HG02938 (cell line): ENCODE data around the gene MVK.

Source experiments
- ATAC-seq: cut with Tn5 transposase; IDR thresholded peaks from one replicate; pipeline ENCODE4 v1.9.1; 2021; ENCODE audit warnings: mild to moderate bottlenecking, moderate library complexity; ENCODE audit not compliant: unreplicated experiment

MVK gene

DNA sequence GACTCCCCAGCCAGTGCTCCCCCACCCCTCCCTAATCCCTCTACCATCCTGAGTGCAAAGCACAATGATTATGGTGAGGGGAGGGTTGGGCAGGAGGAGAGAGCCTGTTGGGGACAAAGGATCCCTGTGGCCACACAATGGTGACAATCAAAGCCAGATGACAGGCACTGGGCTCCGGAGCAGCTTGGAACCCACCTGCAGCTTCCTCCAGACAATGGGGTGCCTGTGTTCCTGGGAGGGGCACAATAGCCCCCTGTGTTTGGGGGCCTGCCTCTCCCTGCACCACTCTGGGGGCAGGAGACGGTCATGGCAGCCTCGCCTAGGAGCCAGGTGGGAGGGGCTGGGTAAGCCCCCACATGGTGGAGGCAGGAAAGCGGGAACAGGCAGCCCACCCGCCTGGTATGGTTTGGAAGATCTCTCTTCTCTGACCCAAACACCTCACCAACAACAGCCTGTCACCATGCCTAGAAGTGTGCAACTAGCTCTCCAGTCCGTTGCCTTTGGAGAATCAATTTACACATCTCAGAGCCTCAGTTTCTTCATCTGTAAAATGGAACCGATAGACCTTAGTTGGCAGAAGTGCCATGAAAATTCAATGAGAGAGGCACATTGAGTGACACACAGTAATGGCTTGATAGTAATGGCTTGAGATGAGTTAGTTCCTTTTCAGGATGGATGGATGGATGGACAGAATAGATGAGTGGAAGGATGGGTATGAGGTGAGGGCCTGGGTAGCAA is 53.0 kb downstream of the MVK start:
- ATAC-seq = no peak

DNA sequence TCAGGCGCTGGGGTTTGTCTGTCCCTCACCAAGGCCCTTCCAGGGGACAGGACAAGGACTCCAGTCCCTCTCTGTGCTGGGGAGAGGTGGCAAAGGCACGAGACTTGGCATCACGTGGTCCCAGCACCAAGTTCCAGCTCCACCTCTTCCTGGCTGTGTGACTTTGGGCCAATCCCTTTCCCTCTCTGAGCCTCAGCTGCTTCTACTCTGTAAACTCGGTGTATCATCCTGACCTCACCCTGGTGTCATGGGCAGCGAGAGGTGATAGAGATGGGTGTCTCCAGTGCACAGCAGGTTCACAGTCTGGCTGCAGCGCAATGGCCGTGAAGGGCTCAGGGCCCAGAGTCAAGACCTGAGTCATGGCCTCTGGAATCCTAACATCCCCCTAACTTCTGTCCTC is 54.0 kb downstream of the MVK start:
- no peak for ATAC-seq

DNA sequence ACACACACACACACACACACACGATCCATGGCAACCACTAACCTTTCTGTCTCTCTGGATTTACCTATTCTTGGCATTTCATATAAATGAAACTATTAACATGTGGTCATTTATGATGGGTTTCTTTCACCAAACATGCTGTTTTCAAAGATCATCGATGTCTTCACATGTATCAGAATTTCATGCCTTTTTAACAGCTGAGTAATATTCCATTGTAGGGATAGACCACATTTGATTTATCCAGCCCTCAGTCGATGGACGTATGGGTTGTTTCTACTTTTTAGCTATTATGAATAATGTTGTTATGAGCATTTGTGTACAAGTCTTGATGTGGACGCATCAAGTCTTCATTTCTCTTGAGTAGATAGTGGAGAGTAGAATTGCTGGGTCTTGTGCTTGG is 56.5 kb downstream of the MVK start:
- ATAC-seq = no peak

DNA sequence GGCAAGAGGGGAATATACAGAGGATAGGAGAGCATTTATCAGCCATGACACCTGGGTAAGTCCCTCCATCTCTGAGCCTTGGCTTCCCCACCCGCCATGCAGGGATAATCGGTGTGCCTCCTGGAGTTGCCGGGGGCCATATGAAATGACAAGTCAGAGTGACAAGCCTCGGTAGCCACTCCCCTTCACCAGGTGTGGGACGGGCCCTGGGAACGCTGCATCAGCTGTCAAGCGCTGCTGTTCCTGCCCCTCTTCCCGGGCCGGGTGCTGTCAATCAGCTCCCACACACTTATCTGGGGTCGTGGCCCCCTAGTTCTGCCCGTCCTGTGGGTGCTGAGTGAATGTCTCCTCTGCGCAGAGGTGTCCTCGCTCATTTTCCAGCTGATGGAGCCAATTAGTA is 57.2 kb downstream of the MVK start:
- ATAC-seq = no peak

DNA sequence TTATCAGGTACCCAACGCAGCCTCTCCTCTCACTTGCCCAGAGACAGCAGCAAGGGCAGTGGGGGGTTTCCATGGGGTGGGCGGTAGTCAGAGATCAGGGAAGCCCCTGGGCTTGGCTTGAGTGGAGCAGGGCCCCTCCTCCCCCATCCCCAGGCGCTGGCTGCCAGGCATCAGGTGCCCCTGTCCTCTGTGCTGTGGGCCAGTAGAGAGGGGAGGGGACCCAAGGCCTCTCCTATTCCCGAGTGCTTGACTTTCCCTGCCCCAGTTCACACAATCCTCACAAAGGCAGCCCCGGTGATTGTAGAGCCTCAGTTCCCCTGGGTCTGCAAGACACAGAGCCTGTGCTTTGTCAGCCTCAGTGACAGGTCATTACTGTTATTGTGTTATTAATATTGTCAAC is 57.7 kb downstream of the MVK start:
- no peak for ATAC-seq

GRCh38 chr12:109631751-109632150 is 58.2 kb downstream of the MVK start:
- ATAC-seq = no peak

DNA sequence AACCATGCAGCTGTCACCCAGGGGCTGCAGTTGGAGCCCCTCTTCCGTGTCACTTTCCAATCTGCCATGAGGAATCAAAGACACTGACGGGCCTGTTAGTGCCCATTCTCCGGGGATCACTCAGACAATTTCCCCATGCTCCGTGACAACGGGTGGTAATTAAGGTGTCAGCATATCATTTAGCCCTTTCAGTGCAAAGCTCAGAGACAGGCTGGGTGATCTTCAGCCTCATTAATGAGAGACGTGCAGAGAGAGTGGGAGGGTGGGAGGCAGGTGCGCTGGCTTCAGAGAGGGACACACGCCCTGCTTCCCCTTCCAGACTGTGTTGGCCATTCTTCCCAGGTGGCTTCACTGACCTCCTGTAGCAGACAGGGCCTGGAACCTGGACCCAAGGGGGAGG is 58.7 kb downstream of the MVK start:
- no peak for ATAC-seq

- ATAC-seq = no peak
Observed at GRCh38 chr12:109635717-109636116, 62.1 kb downstream of the MVK start.

GRCh38 chr12:109637348-109637747 is 63.8 kb downstream of the MVK start:
- ATAC-seq = no peak

DNA sequence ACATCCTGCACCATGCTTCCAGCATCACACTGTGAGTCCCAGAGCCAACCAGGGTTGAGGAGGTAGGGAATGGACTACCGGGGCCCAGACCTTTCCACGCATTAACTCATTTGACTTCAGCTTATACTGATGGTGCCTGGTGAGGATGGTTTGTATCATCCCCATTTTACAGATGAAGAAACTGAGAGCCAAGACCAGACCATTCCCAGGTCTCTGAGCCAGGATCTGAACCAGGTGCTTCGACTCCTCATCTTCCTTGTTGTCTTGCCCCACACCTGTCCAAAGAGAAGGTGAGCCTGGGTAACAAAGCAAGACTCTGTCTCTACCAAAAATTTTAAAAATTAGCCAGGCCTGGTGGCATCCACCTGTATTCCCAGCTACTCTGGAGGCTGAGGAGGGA is 64.4 kb downstream of the MVK start:
- no peak for ATAC-seq

GRCh38 chr12:109638735-109639134 is 65.1 kb downstream of the MVK start:
- no peak for ATAC-seq

DNA sequence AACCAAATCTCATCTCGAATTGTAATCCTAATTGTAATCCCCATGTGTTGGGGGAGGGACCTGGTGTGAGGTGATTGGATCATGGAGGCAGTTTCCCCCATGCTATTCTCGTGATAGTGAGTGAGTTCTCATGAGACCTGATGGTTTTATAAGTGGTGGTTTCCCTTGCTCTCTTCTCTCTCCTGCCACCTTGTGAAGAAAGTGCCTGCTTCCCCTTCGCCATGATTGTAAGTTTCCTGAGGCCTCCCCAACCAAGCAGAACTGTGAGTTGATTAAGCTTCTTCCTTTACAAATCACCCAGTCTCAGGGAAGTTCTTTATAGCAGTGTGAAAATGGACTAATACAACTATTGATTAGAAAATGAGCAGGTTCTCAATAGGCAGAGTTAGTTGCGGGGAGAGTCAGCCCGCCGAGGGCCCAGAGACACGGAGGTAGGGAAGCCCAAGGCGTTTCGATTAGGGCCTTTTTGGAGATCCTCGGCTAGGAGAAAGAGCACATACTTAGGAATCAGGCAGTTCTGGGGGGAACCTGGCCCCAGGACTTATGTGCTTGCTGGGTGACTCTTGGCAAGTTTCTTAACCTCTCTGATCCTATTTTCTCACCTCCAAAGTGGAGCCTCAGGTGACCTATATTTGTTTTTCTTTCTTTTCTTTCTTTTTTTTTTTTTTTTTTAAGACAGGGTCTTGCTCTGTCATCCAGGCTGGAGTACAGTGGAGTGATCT is 65.7 kb downstream of the MVK start:
- ATAC-seq = no peak

- no peak for ATAC-seq
Observed at GRCh38 chr12:109640961-109641360, 67.4 kb downstream of the MVK start.

DNA sequence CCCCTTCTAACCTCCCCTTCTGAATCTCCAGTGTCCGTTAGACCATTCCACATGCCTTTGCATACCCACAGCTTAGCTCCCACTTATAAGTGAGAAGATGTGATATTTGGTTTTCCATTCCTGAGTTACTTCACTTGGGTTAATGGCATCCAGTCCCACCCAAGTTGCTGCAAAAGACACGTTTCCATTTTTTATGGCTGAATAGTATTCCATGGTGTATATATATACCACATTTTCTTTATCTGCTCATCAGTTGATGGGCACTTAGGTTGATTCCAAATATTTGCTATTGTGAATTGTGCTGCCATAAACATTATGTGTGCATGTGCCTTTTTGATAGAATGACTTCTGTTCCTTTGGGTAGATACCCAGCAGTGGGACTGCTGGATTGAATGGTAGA is 67.8 kb downstream of the MVK start:
- ATAC-seq = no peak

- no peak for ATAC-seq
Observed at GRCh38 chr12:109642506-109643132, 69.0 kb downstream of the MVK start.

GRCh38 chr12:109645194-109645593 is 71.6 kb downstream of the MVK start:
- ATAC-seq = no peak

GRCh38 chr12:109645708-109646107 is 72.1 kb downstream of the MVK start:
- no peak for ATAC-seq
